ENCODE data around the gene PTPRT.

Gene PTPRT

GRCh38 chr20:42873259-42873658 lies 316.4 kb downstream of the PTPRT start:
- no peak for TF ChIP-seq CTCF (conservative IDR thresholded peaks at IDR 0.05; ENCODE audit: control insufficient read depth, insufficient read depth, low read depth, low read length)
- H3K4me3 ChIP-seq (ENCODE audit: control insufficient read depth, low read depth, low read length): no peak overlapping the region
- DNase-seq (ENCODE audit: low read depth): no peak

- no peak for DNase-seq (ENCODE audit: low read depth)
- no peak overlapping the region for H3K4me3 ChIP-seq (ENCODE audit: control insufficient read depth, low read depth, low read length)
- TF ChIP-seq CTCF (conservative IDR thresholded peaks at IDR 0.05; ENCODE audit: control insufficient read depth, insufficient read depth, low read depth, low read length): no peak
These were observed 325.6 kb downstream of the PTPRT start for GRCh38 chr20:42864116-42864515.

GRCh38 chr20:42862446-42862845 lies 327.3 kb downstream of the PTPRT start:
- H3K4me3 ChIP-seq (ENCODE audit: control insufficient read depth, low read depth, low read length): no peak overlapping the region
- DNase-seq (ENCODE audit: low read depth): no peak
- TF ChIP-seq CTCF (conservative IDR thresholded peaks at IDR 0.05; ENCODE audit: control insufficient read depth, insufficient read depth, low read depth, low read length): no peak

GRCh38 chr20:42857446-42857845 lies 332.3 kb downstream of the PTPRT start:
- TF ChIP-seq CTCF (conservative IDR thresholded peaks at IDR 0.05; ENCODE audit: control insufficient read depth, insufficient read depth, low read depth, low read length): no peak
- DNase-seq (ENCODE audit: low read depth): no peak
- H3K4me3 ChIP-seq (ENCODE audit: control insufficient read depth, low read depth, low read length): no peak overlapping the region

- H3K4me3 ChIP-seq (ENCODE audit: control insufficient read depth, low read depth, low read length): no peak overlapping the region
- DNase-seq (ENCODE audit: low read depth): no peak
- no peak for TF ChIP-seq CTCF (conservative IDR thresholded peaks at IDR 0.05; ENCODE audit: control insufficient read depth, insufficient read depth, low read depth, low read length)
These were observed 333.8 kb downstream of the PTPRT start for GRCh38 chr20:42855896-42856295.

- TF ChIP-seq CTCF (conservative IDR thresholded peaks at IDR 0.05; ENCODE audit: control insufficient read depth, insufficient read depth, low read depth, low read length): no peak
- DNase-seq (ENCODE audit: low read depth): no peak
- no peak overlapping the region for H3K4me3 ChIP-seq (ENCODE audit: control insufficient read depth, low read depth, low read length)
These were observed 337.0 kb downstream of the PTPRT start for GRCh38 chr20:42852691-42853090.
